NCI-H146 (cell line): Measurements from ENCODE around the gene JUND.

Source experiments
- DNase-seq: peaks from one replicate; lab custom pipeline; 2025; lab: John Stamatoyannopoulos, UW

Gene JUND

GRCh38 chr19:18308051-18308947, 26.9 kb upstream of the JUND start:
- DNase-seq: no peak

DNA sequence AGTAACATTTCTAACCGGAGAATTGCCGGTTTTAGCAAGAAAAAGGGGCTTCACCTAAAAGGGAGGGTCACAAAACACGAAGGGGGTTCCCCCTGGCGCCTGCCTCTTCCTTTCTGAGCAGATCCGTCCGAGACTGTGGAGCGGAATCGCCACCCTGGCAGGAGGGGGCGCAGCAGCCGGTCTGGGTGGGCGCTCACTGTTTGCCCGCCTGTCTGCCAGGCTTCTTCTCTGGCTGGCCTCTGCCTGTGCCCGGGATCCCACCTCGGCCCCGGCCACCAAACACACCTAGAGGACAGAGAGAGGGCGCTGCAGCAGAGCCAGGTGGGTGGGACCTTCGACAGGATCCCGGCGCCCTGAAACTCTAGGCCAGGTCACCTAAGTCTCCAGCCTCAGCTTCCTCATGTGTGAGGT, 25.9 kb upstream of the JUND start:
- DNase-seq: no peak

GRCh38 chr19:18306888-18307260, 25.5 kb upstream of the JUND start:
- DNase-seq: no peak

DNA sequence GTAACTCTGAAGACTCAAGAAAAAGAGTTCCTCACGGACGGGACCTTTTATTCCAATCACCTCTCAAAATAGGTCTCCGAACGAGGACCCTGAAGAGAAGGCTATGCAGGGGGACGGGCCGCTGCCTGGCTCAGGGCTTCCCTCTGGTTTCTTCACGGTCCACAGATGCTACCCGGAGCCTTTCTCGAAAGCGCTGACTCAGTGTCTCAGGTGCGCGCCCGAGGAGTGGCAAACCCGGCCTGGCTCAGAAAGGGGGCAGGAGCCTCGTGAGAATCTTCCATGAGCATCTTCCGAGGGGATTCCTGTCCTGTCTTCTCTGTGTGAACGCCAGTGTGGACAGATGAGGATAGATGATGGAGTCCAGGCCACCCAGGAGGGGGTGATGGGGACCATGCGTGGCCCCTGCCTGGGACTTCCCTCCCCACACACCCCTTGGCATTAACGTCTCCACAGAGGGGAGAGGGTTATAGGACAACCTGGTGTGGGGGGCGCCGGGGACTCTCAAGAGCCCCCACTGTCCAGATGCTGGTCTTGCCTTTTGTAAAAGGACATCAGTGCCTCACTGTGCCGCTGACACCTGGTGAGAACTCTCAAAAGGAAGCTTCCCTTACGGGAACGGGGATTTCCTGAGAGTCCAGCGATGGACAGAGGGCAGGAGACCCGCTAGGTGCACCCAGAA, 24.9 kb upstream of the JUND start:
- DNase-seq: no peak

- DNase-seq: no peak
Measured at GRCh38 chr19:18304458-18305310, 23.3 kb upstream of the JUND start.

DNA sequence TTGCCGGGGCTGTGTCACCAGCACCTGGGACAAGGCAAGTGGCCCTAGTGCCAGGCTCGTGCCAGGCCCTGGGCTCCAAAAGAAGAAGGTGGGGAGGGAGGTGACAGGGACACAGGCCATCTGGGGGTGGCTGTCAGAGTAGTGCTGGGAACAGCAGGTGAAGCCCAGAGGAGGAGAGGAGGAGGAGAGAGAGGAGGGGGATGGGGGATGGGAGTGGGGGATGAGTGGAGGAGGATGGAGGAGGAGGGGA, 22.7 kb upstream of the JUND start:
- no peak for DNase-seq

GRCh38 chr19:18301718-18302111, 20.3 kb upstream of the JUND start:
- DNase-seq: no peak

DNA sequence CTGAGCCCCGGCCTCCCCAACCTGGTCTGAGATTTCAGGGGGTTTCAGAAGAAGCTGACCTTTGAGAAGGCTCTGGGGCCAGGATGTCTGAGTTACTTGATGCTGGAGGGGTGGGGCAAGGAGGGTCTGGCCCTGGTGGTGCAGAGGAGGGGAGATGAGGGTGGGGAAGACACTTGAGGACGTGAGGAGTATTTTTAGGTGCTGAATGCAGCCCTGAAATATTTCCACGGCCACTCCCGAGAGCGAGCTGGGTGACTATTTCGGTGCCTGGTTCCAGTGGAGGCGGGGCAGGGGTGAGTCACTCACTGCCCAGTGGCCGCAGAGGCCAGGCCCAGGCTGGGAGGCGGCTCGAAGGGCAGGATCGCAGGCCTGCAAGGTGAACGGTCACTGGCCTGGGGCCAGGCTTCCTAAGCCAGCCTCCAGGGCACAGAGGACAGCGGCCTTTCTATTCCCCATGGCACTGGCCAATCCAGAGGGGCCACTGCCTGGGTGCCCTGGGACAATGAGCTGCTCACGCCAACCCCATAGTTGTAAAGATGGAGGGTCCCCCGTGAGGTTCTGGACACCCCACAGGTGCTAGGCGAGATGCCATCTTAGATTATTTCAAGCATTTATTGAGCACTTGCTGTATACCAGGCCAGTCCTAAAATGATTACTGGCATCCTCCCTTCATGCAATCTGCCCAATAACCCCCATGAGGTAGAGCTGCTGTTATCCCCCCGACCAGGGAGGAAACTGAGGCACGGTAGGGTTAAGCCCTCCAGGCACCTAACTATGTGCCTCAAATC, 19.7 kb upstream of the JUND start:
- DNase-seq: no peak

DNA sequence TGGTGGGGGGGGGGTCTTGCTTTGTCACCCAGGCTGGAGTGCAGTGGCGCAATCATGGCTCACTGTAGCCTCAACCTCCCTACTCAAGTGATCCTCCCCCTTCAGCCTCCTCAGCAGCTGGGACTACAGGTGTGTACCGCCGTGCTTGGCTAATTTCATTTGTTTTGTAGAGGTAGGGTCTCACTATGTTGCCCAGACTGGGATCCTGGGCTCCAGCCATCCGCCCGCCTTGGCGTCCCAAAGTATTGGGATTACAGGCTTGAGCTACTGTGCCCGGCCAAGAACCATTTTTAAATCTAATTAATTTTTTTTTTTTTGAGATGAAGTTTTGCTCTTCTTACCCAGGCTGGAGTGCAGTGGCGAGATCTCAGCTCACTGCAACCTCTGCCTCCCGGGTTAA, 18.2 kb upstream of the JUND start:
- DNase-seq: no peak

DNA sequence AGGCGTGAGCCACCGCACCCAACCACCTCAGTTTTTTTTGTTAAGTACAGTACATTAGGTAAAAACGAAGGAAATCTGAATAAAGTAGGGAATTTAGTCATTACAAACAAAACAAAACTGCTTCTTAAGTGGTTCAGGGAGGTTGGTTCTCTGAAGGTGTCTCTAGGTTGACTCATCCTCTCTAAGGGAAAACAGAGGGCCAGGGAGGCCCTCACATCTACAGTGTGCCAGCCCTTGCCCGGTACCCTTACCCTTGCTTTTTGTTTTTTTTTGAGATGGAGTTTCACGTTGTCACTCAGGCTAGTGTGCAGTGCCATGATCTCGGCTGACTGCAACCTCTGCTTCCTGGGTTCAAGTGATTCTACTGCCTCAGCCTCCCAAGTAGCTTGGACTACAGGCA, 17.2 kb upstream of the JUND start:
- DNase-seq: no peak

- DNase-seq: no peak
Measured at GRCh38 chr19:18297308-18297707, 15.9 kb upstream of the JUND start.

GRCh38 chr19:18295034-18295451, 13.6 kb upstream of the JUND start:
- no peak for DNase-seq

GRCh38 chr19:18294467-18294864, 13.0 kb upstream of the JUND start:
- peak; percentile 68 for DNase-seq

GRCh38 chr19:18293642-18294466, 12.4 kb upstream of the JUND start:
- no peak for DNase-seq

DNA sequence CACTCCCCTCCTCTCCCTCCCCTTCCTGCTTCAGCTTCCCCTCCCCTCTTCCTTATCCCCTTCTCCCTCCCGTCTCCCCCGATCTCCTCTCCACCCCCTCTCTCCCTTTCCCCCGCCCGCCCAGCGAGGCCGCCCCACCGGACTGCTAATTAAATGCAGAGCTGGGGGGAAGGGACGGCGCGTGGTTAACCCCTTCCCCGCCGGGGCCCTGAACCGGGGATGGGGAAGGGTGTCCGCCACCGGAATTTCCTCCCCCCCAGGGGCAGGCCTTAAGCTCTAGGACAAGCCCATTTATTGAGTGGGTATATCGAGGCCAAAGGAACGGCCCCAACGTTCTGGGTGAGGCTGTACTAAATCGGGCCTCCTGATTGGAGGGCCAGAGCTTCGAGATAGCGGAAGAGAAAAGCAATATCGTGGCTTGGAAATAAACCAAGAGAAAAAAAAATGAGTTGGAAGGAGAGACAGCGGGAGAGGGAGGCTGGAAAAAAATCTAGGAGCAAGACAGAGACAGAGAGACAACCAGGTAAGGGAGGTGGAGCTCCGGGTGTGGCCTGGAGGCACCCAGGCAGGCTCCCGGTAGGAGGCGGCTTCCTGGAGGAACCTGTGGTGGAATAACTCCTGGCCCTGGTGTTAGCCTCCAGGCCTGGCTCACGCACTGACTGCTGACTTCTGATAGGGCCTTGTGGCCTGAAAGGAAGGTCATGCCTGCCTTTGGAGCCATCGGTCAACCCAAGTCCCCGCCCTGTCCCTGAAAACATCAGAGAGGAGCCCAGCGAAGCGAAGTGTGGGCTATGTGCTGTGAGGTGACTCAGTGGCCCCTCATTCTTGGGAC, 11.6 kb upstream of the JUND start:
- peak; percentile 65 for DNase-seq

DNA sequence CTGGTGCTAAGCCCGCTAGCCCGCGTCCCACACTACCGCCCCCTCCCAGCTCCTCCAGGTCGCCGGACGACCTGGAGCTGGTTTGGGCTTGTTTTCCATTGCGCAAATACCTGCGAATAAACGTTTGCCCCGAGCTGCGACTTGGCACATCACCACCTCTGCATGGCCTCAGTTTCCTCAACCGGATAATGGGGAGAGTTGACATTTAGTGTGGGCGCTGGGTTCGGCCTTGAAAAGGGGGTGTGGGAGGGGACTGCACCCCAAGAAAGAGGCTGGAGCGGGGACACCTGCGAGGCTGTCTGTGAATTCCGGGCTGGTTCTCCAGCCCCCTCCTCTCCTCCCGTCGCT, 11.0 kb upstream of the JUND start:
- no peak for DNase-seq

- peak; percentile 71 for DNase-seq
Measured at GRCh38 chr19:18291590-18292461, 10.4 kb upstream of the JUND start.

GRCh38 chr19:18291019-18291524, 9.7 kb upstream of the JUND start:
- DNase-seq: no peak
